GM12801 (cell line): ENCODE data around the gene ADAMTS17.

Source experiments
- TF ChIP-seq, protein P1 (sequence below): IDR thresholded peaks from one replicate; pipeline ENCODE4 v1.5.1; 2011; ENCODE audit warnings: control low read depth; ENCODE audit not compliant: insufficient read length; ENCODE audit errors: extremely low read depth

Gene ADAMTS17

DNA sequence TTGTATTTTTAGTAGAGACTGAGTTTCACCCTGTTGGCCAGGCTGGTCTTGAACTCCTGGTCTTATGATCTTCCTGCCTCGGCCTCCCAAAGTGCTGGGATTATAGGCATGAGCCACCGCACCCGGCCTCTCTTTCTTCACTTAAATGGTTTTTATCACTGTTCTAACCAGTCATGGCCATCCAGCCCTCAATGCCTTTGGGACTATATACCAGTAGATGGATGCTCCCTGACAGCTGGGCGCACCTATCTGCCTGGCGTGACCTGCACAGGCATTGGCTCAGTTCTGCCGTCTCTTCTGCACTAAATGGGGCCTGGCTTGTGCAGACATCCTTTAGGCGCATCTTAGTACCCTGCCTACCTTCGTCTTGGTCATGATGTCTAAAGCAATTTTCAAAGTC is 233.4 kb downstream of the ADAMTS17 start:
- TF ChIP-seq, protein P1, sequence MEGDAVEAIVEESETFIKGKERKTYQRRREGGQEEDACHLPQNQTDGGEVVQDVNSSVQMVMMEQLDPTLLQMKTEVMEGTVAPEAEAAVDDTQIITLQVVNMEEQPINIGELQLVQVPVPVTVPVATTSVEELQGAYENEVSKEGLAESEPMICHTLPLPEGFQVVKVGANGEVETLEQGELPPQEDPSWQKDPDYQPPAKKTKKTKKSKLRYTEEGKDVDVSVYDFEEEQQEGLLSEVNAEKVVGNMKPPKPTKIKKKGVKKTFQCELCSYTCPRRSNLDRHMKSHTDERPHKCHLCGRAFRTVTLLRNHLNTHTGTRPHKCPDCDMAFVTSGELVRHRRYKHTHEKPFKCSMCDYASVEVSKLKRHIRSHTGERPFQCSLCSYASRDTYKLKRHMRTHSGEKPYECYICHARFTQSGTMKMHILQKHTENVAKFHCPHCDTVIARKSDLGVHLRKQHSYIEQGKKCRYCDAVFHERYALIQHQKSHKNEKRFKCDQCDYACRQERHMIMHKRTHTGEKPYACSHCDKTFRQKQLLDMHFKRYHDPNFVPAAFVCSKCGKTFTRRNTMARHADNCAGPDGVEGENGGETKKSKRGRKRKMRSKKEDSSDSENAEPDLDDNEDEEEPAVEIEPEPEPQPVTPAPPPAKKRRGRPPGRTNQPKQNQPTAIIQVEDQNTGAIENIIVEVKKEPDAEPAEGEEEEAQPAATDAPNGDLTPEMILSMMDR = no peak

DNA sequence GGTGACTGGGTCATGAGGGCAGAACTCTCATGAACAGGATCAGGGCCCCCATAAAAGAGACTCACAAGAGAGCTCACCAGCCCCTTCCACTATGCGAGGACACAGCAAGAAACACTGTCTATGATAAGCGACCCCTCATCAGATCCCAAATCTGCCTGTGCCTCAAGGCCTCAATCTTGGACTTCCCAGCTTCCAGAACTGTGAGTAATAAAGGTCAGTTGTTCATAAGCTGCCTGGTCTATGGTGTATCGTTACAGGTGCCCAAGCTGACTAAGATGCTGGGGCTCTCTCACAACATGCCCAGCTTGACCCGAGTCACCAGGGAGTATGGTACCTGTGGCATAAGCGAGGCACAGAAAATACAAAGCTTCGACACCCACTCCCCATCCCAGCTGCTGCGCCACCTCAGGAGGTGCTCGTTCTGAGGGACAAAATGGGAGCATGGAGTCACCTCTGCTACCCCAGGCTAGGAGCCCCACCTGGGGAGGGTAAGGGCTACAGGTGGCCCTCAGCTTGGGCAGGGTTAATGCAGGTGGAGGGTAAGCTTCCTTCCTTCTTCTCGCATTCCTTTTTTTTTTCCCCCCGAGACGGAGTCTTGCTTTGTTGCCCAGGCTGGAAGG is 234.1 kb downstream of the ADAMTS17 start:
- TF ChIP-seq, protein P1 = no peak

DNA sequence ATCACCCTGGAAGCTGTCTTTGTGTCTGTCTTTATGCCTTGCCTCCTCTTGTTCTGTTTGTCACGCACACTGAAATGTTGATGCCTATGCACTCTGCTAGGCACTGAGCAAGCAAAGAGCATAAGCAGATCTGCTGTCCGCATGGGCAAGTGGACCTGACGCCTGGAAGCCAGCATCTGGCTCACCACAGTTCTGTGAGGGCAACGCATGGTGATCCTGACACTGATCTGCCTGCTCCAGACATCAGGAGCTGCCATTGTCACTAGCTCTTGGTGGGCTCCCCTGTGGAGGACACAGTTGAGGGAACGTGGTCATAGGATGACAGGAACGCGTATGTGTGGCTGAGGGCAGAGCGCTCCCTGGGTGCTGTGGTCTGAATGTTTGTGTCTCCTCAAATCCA is 234.6 kb downstream of the ADAMTS17 start:
- TF ChIP-seq, protein P1 = no peak

DNA sequence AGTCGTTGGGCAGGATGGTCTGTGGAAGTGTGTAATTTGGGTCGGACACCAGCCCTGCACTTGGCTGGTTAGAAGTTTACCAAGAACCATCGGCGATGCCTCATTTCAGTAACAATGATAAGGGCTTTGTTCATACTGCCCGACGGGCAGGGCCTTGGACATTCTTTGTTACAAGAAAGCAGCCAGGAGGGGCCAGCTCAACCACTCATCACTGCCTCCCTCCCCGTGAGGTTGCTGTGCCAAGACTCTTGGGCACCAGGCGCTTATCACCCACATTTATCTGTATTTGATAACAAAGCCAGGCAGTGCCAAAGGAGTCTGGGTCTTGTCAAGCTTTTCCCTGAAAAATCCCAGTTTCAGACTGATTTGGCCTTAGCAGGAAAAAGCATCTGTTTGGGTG is 235.0 kb downstream of the ADAMTS17 start:
- TF ChIP-seq, protein P1 = no peak

DNA sequence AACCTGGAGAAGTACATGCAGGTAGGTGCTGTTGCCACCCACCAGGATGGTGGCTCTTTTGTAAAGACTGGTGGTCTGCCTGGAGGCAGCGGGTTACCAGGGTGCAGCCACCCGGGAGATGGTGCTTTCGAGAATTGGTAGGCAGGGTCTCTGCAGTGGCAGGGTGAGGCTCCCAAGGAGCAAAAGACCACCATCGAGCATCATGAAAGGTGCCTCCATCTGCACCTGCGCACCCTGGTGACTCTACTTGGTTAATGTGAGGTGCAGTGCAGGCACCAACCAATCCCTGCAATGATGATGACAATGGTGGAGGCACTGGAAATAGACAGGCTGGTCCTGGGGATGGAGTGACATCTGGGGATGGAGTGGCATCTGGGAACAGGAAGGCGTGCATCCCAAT is 236.7 kb downstream of the ADAMTS17 start:
- TF ChIP-seq, protein P1 = no peak

DNA sequence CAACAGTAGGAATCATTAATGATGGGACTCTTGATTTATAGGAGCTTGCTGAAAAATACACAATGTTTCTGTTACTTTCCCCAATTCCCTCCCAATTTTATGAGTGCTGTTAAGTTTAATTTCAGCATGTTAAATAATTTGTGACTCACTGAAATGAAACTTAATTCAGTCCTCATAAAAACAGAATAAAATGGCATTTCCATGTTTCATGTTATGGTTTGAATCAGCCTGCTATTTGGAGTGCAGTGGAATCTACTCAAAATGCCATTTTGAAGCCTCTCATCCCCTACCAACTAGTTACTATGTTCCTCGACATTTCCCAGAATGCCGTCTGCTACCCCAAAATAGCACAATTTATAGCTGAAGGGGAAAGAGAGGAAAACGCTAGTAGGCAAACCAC is 237.5 kb downstream of the ADAMTS17 start:
- TF ChIP-seq, protein P1 = no peak

DNA sequence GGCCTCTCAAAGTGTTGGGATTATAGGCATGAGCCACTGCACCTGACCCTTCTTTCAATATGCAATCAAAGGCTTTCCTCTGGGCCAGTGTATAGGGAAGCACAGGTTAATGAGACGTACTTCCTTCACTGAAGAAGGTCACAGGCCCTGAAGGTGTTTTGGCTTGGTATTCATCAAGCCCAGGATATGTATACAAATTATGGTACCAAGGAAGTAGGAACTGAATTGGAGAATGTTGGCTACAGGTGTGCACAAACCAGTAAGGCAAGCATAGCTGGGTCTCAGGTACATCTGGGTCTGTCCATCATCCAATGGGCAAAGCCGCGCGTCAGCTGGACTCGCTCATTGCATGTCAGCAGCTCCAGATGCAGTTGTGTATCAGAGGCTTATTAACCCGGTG is 237.9 kb downstream of the ADAMTS17 start:
- TF ChIP-seq, protein P1 = no peak
